NCI-H510A treated with DMSO at 0.1 percent for 48 hours (cell line): ENCODE data around the gene RRAS2.
"Not testable (repeated sequence)": the region's sequence is repeated elsewhere in the genome, so short reads cannot be mapped to it uniquely, and the experiment has no call there.

Experiments used
- DNase-seq: peaks from one replicate; lab custom pipeline; 2025; lab: John Stamatoyannopoulos, UW

Gene RRAS2

GRCh38 chr11:14255238-14255534 is 103.8 kb downstream of the RRAS2 start:
- DNase-seq = no peak

DNA sequence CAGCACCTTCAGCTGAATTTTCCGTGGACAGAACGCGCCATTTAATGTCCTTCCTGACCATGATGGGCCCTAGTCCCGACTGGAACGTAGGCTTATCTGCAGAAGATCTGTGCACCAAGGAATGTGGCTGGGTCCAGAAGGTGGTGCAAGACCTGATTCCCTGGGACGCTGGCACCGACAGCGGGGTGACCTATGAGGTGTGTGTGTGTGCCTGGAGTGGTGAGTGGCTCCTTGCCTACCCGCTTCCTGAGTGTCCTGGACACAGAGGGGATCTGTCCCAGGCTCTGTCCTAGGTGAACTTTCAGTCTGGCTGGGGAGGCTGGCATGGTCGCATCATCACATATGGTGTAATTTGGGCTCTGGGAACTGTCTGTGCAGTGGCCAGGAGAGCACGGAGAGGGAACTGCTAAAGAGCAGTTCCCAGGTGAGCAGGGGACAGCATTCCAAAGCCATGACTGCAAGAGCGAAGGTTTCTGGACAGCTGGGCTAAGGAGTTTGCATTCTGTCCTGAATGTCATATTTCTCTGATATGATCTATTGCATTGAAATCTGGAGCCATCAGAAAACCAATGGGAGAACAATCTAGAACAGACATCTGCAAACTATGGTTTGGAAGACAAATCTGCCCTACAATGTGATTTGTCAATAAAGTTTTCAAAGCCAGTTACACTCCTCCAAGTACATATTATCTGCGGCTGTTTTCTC is 104.3 kb downstream of the RRAS2 start:
- no peak for DNase-seq

GRCh38 chr11:14253840-14254239 is 105.1 kb downstream of the RRAS2 start:
- DNase-seq = no peak

- DNase-seq = no peak
Measured at GRCh38 chr11:14253421-14253820, 105.6 kb downstream of the RRAS2 start.

GRCh38 chr11:14252501-14252900 is 106.5 kb downstream of the RRAS2 start:
- DNase-seq = not testable (repeated sequence)

- no peak for DNase-seq
Measured at GRCh38 chr11:14251754-14252153, 107.2 kb downstream of the RRAS2 start.

DNA sequence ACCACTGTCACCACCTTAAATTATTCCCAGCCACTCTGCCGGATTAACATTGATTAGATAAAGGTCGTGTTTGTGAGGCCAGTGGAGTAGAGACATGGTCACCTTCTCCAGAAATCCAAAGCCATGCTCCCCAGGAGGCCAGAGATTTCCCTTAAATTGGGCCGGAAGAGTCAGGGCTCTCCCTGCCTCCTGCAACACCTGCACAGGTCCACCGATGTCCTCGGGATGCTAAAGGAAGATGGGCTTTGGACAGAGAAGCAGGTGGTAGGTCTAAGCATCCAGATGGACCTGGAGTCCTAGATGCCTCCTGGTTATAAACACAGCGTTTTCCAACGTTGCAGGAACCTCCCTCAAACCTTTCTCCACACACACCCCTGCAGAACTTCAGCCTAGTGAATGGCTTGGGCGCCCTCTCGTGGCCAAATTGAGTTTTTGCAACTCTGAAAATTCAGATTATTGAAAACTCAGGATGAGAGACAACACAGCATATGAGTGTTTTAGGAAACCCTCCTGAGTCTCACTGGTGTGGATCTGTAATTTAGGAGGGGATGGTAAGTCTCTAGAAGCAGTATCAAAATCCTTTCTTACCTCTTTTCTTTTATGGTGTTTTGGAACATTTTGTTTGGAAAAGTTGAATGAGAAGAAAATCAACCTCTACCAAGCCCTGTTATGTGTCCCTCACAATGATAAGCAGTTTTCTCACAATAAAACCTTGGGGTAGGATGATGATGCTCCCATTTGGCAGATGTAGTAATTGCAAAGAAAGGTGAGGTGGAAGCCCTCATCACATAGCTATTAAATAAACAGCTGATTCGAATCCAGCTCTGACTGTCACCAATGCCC is 109.6 kb downstream of the RRAS2 start:
- peak; percentile 36 for DNase-seq

DNA sequence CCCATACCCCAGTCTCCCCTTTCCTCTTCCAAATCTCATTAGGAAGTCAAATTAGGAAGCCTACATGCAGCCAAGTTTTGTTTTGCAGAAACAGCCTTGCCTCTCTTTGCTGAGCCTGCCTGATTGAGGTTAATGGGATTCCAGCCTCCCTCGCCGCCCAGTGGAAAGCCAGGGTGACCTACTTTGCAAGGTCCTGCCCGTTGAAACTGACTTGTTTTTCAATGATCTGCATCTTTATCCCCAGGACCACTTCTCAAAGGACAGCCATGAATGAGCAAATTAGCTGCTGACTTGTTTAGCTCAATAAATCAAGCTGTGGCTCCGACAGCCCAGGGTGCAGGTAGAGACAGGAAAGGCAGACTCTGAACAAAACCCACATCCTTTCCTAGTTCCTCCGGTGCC is 110.4 kb downstream of the RRAS2 start:
- no peak for DNase-seq

DNA sequence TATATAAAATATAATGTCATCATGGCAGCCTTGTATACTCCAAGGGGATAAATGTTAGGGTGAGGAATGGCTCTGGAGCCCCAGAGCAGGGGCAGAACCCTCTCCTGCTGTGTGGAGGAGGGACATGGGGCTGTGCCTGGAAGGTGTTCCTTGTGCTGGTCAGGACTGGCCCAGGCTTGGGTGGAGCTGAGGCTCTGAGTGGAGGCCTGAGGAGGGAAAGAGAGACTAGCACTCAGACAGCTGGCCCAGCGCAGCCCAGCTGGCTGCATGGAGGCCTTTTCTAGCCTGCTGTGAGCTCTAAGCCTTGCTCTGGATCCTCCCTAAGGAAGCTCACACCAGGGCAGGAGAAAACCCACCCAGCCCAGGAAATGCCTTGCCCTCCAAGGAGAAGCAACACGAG is 113.5 kb downstream of the RRAS2 start:
- DNase-seq = no peak

GRCh38 chr11:14244926-14245325 is 114.1 kb downstream of the RRAS2 start:
- DNase-seq = no peak

GRCh38 chr11:14242733-14243132 is 116.2 kb downstream of the RRAS2 start:
- DNase-seq = no peak

- DNase-seq = no peak
Measured at GRCh38 chr11:14242187-14242586, 116.8 kb downstream of the RRAS2 start.

DNA sequence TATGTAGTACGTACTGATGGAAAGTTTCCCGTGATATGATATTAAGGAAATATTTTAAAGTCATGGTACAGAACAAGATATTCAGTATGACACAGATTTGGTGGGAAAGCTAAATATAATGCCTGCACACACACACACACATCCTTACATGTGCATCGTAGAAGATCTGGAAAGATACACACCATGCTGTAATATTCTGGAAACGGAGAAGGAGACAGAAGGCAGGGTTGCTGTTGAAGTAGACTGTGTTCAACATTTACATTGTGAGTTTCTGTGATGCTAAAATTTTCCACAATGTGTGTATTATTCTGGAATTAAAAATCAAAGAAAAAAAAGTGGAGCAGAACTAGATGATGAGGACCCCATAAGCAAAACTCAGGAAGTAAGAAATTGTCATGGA is 118.0 kb downstream of the RRAS2 start:
- DNase-seq = no peak

DNA sequence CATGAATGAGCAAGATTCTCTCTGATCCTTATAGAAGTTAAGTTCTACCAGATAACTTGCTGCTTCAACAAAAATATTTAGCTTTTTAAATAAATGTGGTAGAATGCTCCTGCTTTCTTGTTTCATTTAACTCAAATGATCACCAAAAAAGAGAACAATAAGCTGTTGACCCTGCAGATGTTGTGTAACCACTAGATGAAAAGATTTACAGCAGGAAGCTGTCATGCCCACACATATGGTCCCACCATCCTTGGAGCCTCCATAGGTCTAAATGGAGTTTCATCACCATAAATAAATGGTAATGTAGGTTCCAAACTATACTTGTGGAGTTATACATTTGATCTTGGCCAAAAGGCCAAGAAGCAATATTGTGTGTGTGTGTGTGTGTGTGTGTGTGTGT is 118.8 kb downstream of the RRAS2 start:
- DNase-seq = no peak

DNA sequence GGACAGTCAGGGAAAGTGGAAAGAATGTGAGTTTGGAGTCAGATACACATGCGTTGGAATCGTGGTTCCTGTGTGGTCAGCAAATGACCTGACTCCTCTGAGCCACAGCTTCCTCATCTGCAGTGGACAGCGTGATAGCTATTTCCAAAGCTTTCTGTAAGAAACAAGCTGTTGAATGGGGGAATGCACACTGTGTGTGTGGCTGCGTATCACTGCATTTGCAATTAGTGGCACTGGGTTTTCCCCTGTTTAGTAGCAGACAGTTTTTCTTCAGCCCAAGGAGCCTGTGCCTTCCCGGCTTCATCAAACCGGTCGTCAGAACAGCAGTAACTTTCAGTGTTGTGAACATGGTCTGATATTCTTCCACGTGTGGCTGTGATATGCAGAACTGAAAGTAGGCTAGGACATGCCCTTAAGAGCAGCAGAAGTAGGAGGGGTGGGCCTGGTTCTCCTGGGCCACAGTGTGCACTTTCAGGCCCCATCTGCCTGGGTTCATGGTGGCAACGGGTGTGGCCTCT is 121.5 kb downstream of the RRAS2 start:
- no peak for DNase-seq

- DNase-seq = no peak
Measured at GRCh38 chr11:14235701-14236100, 123.3 kb downstream of the RRAS2 start.

DNA sequence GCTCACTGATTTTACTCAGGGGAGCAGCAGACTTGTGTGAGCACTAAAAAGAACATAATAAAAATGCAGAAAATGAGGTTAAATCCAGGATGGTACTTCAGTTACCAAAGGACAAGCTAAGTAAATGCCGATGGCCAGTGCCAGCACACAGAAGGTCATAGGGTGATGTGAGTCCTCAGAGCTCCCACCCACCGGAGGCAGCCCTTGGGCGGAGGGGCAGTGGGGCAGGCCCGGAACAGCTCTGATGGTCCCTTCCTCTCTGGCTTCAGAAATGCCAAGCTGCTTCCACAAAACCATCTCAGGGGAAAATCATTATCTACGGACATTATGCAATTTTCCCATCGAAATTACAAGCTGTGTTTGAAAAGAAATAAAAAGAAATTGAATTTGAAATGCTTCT is 124.5 kb downstream of the RRAS2 start:
- DNase-seq = no peak

- no peak for DNase-seq
Measured at GRCh38 chr11:14232652-14233051, 126.3 kb downstream of the RRAS2 start.

- no peak for DNase-seq
Measured at GRCh38 chr11:14230407-14230806, 128.6 kb downstream of the RRAS2 start.

DNA sequence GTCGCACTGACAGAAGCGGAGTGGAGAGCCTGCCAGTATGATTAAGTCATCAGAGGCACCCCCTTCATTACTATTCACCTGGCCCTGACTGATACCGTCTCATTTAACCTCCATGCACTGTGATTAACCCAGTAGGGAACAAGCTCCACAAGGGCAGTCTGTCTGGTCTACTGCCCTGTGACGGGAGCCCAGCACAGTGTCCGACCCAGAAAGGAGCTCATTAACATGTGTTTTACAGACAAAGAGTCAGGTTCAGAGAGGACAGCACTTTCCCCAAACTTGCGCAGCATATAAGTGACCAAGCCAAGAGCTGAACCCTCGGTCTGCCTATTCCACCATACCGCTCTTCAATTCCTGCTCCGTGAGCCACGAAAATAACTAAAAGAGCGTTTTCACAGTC is 129.5 kb downstream of the RRAS2 start:
- no peak for DNase-seq

GRCh38 chr11:14228356-14228755 is 130.6 kb downstream of the RRAS2 start:
- no peak for DNase-seq
